Stimulated activated CD4-positive, alpha-beta T cell treated with anti-CD3 and anti-CD28 coated beads, Interleukin-2, amount 100 ng/mL, for 24 hours (primary cell): ENCODE measurements around the gene ETS1.

Source experiments
- DNase-seq, 2 donors: peaks; one replicate each; pipeline ENCODE4 v3.0.0-alpha.2; 2020

Gene ETS1

DNA sequence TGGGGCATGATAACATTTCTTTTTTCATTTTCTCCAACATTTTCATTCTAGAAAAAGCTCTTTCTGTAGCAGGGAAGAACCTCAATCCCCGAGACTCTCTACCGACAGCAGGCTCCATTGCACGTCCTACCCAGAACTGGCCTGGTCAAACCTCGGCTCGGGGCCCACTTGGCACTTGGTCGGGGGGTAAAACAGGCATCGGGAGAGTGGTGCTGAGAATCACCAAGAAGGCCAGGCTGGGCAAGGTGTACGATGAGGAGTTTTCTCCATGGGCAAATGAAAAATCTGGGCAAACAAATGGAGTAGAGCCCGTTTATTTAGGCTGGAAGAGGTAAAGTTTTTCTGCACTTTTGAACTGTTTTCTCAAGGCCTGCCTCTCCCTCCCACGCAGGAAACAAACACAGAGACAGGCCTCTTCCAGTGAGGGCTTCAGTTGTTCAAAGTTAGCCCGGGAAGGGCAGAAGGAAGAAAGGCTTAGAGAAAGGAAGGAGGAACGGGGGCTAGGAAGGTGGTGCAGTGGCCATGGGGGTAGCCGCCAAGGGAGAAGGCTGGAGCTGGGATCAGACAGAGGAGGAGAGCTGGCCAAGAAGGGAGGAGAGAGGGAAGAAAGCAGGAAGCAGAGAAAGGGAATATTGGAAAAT is 87.6 kb downstream of the ETS1 start:
- DNase-seq, result no peak

DNA sequence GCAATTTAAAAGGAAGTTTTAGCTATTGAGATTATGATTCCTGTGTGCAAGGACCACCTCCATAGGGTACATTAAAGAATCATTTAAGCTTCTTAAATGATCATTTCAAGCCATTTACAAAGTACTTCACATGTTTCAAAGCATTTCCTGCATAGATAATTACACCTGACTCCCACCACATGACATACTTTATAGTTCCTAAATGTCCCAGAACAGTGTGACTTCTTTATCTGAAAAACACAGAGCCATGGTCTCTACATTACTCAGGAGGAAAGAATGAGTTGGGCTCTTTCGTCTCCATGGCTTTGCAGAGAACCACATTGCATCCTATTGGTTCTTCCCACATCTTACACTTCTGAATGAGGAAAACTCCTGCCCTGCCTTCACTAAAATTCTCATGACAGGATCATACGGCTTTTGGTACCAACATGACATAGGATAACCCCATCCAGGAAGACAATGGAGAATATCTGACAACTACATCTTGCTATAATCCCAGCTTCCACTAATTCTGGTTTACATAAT is 88.6 kb downstream of the ETS1 start:
- DNase-seq, result no peak

DNA sequence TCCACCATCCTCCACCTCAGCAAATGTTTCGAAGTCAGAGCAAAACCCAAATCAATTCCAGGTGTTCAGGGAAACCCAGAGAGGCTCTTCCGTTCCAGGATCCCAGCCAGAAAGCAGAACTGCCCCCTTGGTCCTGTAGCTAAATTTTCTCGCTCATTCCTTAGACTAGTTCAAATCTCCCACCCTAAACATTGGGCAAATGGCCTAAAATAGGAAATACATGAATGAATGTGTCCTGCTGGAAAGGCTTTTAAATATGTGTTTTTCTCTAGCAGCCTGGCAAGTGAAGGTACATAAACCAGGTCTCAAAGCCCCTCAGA is 89.6 kb downstream of the ETS1 start:
- DNase-seq, result no peak

DNA sequence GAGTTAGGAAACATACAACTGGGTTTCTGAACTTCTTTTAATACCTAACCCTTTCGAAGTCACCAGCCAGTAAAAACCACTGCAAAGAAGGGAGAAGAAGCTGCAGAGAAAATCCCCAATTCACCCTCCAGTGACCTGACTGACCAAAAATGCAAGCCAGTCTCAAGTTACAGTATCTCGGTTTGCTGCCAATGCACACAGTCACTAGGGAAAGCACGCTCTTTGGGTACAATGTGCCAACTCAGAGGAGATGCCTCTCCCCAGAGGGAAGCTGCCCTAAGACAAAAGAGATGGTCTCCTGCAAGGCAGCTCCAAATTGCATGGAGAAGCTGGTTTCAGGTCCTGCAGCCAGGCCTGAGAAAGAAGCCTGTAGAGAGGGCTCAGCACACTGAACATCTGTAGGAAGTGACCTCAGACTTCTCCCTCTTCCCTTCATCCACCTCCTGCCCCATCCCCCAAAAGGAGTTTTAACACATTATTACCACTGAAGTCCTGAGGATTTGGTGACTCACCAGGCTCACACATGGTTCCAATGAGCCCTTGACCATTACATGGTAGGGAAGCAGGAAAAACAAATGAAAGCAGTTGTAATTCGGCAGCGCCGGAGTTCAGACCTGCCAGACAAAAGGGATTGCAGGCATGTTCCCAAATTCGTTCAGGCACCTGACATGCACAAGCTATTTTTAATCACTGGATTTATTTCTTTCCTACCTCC is 90.1 kb downstream of the ETS1 start:
- DNase-seq, result no peak

DNA sequence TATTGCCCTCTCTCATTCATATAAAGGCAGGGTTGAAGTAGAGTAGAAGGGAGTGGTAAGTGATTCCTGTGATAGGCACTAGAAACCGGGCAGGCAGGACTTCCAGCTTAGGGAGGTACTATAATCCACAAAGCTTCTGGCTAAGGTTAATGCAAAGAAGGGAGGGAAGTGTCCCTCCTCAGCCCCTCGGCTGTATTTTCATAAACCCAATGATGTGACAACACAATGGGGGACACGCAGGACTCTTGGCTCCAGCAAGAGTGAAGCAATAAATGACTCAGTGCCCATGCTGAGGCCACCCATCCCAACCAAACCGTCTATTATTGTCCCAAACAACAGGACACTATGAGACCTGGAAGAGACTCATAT is 90.7 kb downstream of the ETS1 start:
- no peak for DNase-seq

DNA sequence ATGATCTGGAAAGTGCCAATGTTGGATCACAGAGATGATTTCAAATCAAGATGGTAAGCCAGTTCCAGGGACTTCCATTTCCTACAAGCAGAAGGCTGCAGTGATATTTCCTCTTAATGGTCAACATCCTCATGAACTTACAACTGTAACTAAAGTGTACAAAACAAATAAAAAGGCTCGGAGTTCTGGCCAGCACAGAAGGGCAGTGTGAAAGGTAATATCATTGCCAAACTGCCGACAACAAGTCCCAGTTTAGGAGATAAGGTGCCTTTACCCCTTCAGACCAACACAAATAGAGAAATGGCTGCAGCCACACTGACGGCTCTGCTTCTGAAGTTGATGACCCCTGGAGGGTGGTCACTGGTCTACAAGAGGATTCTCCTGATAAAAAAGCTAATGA is 91.1 kb downstream of the ETS1 start:
- DNase-seq, result no peak

DNA sequence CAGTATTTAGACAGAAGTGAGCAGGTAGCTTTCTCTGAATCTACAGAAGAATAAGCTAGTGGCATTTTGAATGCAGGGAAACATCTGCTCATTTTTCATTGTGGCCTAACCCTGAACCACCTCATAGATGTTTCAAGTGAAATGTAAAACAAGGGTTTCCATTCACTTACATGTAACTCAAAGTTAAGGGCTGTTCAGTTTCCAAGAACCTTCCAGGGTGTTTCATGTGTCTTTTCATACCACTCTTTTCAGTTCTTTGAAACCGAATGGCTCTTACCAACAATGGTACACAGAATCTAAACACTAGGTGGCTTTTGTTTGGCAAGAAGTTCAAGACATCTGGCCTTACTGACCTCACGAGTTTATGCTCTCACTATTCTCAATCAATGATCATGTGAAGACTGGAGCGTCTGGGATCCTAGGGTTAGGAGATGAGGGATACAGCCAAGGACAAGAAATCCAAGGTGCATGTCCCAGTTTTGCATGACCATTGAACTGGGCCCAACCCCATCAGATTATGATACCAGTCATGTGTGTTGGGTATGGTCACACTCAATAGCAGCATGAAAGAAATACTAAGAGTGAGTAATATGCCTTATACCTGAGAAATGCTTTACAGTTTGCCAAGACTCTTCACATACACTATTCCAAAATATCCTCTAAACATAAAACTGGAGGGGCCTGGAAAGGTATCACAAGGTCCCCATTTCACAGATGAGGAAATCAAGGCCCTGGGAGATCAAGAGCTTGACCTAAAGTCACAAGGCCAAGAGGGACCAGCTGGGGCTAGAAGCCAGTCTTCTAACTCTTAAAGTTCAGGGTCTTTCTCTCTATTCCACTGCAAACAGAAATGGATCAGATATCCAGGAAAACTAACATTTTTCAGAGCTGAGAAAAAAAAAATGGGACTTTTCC is 92.7 kb downstream of the ETS1 start:
- DNase-seq, result no peak

DNA sequence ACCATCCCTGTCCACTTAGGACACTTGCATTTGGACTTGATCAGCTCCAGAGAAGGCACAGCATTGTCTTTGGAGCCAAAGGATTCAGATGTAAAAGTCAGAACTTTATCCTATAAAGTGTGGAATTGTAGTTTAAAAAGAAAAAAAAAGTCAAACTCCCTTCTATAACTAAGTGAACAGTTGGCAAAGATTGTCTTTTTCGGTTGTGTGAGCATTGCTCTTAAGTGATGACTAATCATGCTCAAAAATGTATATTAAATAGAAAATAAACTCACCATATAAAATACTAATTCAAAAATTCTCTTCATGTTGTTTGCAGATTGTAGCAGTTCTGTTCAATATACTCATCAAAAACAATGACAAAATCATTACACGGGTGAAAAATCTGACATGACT is 93.8 kb downstream of the ETS1 start:
- no peak for DNase-seq

DNA sequence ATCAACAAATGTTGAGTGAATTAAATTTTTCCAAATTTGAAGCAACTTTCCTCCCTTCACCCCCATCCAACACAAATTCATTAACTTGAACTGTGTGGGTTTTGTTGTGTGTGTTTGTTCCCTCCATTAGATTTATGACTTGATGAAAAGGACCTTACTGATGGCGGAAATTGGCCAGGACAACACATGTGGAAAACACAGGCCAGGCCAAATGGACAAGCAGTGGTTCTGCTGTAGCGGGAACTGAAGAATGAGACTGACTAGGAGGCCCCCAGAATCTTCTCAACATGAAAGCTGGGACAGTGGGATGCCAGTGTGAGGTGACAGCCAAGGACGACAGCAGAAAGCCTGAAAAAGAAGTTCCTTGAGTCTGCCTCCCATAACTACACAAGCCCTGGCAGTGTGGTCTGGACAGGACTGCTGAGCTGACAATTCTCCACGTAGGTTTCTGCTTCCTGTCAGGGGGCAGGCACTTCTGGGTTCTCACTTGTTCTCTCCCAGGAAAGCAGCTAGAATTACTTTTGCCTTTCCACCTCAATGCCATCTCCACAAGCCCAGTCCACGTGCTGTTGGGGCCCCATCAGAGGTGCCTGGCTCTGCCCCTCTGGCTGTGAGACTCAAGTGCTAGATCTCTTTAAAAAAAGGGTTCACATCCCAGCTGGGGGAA is 94.3 kb downstream of the ETS1 start:
- no peak for DNase-seq

DNA sequence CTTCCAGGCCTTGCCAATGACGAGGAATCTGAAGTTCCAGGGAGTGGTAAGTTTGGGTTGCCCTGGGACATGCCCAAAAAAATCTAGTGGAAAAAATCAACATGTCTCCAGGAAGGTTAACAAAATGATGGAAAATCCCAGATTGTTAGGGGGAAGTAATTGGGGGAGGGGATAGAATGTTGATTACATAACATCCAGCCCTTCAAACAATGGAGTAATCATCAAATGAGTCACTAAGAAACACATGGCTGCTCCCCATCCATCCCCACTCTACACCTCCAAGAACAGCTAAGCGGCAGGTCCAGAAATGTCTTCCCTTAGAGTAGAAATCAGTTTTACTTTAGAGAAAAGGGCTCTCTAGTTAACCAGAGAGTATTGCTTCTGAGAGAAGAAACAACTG is 94.9 kb downstream of the ETS1 start:
- no peak for DNase-seq

DNA sequence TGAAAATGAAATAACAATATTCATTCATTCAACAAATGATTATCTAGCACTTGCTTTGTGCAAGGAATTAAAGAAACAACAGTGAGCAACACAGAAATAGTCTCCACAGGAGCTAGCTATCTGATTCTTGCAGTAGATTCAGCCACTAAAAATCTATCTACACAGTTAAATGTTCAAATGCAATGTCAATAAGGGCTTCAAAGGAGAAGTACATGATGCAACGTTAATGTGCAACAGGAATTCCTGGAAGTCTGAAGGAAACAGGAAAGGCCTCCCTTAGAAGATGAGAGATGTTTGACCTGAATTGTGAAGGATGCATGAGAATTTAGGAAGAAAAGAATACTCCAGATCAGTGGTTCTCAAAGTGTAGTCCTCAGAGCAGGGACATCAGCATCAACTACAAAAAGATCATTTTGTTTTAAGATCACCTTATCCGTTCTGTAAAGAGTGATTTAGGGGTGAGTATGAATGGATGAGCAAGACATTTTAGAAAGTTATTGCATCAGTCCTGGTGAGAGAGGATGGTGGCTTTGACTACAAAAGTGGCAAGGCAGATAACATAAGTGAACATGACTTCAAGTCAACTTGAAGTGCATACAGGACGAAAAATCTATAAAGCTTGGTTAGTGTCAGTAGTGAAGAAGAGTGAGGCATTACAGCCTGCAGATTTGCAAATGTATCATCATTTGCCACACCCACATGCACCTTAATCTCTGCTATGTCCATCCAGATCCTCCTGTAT is 96.0 kb downstream of the ETS1 start:
- DNase-seq, result no peak

DNA sequence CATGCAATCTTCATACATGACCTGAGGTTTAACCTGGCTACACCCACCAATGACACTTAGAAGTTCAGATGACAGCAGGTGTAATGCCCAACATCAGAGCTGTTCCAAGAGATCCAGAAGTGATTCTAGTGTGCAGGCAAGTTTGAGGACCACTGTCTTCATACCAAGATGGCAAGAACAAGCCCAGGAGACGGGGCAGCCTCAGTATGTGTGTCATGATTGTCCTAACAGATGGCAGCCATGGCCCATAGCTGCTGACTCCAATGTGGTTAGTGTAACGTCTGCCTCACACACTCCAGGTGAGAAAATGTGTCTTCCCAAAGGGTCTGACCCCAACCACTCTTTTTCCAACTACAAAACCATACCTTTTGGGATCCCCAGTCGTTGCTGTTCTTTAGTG is 97.3 kb downstream of the ETS1 start:
- DNase-seq, result no peak

DNA sequence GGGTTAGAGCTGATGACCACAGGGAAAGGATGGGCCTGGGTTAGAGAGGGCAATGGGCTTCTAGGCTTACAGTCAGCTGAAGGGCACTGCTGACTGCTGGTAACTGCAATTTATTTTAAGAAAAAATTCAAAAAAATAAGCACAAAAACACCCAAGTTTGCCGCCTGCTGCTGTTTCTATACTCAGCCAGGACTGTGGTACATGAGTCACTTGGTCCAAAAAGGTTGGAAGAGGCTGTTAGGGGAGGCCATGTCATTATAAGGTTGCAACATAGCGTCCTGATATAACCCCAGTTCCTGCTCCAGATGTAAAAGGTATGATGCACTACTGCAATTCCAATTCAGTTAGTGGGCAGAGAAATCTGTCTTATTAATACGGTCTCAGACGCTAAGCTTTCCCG is 98.9 kb downstream of the ETS1 start:
- DNase-seq, result no peak

DNA sequence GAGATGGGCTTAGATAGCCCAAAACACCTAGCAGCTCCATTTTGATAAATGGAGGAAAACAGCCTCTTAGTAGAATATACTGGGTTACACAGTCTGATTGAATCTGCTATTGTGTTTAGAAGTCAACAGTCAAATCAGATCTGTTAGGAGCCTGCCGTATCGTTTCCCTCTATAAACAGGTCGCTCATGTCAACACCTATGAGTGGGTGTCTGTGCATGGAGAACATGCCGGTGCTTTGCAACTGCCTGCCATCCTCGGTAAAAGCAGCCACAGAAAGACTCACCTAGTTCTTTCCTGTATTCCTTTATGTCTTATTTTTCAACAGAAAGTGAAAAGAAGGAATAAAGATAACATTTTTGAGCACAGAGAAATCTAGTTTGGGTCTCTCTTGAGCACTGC is 99.4 kb downstream of the ETS1 start:
- DNase-seq, result no peak

DNA sequence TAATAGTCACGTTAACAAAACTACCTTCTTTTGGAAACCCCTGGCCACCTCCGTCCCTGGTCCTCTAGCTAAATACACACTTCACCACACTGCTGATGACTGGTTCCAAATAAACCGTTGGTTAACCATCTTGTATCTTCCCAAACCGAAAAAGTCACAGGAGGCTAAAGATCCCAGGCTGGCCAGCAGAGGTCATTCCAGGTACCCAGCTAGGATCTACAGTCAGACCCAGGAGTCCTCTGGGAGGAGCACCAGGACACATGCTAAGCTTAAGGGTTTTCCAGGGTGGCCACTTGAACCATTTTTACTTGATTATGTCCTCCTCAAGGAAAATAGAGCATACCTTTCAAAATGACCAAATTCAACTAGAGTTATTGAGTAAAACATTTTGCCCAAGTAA is 103.2 kb downstream of the ETS1 start:
- no peak for DNase-seq

DNA sequence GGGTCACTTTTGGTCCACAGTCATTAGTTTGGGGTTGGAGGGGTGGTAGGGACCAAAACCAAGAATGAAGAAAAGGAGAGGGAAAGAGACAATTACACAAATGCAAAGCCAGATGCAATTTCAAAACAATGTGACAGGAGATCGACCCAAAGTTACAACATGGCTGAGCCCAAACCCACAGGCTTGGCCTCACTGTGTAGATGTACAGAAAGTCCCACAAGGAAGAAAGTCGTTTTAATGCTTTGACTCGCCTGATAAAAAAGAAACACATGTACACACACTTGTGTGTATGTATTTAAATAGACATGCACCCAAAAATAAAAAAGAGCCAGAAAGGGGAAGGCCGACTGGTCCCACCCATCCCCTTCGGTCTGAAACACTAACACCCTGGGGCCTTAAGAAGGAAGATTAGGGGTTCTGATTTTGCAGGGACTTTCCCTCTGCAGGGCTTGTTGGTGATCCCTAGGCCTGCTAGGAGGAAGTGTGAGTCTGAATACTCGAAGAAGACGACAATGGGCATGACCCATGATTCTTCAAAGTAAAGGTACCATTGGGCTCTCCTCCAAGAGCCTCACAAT is 104.1 kb downstream of the ETS1 start:
- no peak for DNase-seq

DNA sequence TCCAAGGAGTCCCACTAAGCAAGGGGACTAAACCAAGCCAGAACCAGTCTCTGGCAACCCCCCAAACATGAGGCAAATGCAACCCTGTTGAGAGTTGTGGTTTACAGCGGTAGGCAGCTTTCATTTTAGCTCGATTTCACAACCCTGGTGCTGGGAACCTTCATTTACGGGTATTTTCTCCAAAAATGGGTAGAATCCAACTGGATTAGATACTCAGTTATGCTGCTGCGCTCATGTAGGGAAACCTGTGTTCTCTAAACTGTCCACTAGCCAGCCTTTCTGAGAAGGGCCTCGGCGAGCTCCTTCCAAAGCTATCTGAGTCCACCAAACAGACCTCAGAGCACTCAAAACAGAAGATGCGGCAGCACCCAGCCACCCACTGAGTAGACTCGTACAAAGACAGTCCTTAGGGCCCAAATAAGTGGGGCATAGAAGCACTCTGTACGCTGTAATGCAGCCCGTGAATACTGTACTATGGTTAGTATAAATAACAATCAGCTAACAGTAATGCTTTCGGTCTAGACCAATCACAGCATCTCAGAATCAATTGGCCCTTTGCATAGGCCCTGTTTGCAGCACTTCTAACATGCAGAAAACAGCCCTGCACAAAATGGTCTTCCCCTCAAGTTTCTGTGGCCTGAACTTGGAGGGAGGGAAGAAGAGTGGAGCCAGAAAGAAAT is 104.7 kb downstream of the ETS1 start:
- peak in 1 of 2 donors; percentile 62 for DNase-seq

DNA sequence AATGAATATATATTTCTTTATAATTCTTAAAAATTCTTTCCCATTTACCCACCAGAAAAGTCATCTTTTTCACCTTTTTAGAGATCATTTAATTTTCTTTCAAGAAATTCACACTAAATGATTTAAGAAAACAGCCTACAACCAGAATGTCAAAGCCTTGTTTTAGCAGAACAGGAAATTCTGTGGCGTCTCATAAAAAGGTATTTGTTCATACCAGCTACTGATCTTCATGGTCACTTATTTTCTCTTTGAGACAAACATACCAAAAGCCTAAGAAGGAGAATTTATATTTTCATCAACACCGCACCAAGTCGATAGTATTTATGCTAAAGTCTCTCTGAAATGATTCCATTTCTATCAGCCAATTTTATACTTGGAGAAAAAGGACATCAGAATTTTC is 105.3 kb downstream of the ETS1 start:
- DNase-seq, result no peak

DNA sequence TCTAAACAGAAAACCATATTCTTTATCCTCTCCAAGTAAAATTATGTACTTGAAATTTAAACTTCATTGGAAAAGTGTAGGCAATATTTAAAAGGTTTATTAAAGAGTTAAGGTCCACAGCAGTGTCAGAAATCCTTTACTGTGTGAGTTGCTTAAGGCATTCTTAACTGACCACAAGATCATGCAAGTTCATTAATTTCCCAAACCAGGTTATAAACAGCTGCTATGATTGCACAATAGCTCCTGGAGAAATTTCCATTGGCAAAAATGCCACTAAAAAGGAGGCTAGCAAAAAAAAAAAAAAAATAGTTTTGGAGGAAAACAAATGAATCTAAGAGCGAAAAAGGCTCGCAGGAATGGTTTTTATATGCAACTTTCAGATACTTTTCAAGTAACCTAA is 106.2 kb downstream of the ETS1 start:
- DNase-seq, result no peak

DNA sequence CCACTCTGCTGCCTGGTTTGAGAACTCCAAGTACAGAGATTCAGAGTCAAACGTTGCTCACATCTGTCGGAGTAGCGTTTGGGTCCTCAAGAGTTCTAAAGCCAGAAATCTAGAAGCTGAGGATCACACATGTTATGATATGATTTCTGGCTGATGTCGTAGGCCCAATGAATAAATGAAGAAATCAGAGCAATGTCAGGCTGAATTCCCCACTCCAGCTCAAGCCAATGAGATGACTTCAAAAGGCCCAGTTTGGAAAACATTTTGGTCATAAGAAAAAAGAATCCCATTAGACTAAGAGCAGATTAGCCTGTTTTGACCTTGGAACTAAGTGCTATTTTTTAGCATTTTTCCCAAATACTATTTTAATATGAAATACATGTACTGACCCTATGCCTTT is 106.7 kb downstream of the ETS1 start:
- DNase-seq, result no peak

DNA sequence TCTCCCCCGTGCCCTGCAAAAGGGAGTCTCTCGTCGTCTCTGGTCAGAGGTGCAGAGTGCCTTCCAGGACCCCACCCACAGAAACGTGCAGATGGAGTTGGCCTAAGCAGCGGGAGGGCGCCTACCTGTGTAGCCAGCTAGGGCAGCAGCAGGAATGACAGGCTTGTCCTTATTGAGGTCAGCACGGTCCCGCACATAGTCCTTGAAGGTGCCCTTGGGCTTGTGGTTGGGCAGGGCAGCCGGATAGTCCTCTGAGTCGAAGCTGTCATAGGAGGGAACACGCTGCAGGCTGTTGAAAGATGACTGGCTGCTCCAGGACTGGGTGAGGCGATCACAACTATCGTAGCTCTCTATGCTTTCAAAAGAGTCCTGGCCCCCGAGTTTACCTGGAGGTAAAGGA is 107.3 kb downstream of the ETS1 start:
- no peak for DNase-seq

DNA sequence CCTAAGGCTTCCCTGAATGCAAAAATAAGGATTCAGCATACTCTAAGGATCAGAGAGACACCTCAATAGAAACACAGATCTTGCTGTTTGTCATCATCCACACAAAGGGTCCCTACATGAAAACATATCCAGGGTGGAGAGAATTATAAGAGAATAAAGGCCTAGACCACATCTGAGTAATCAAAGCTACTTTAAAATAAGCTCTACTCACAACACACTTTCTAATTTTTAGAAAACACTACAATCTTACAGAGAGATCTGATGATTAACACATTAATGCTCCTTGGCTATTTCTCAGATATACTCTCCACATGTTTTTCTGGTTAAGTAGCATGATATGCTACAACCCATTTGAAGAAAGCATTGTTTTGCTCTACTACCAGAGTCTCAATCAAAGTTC is 108.2 kb downstream of the ETS1 start:
- no peak for DNase-seq
